ENCODE results near the gene ZNF785. TPM values are rescaled to one million over a fixed set of nuclear protein-coding genes. Genes with fewer than 3 reads are reported as not detected.

Gene ZNF785
- total and polyA plus RNA-seq, 2 of the 13 experiments (the other 11 are each of a cell fraction or from before 2014, with no cell fraction given) = 0.01 TPM; not detected in 1

DNA sequence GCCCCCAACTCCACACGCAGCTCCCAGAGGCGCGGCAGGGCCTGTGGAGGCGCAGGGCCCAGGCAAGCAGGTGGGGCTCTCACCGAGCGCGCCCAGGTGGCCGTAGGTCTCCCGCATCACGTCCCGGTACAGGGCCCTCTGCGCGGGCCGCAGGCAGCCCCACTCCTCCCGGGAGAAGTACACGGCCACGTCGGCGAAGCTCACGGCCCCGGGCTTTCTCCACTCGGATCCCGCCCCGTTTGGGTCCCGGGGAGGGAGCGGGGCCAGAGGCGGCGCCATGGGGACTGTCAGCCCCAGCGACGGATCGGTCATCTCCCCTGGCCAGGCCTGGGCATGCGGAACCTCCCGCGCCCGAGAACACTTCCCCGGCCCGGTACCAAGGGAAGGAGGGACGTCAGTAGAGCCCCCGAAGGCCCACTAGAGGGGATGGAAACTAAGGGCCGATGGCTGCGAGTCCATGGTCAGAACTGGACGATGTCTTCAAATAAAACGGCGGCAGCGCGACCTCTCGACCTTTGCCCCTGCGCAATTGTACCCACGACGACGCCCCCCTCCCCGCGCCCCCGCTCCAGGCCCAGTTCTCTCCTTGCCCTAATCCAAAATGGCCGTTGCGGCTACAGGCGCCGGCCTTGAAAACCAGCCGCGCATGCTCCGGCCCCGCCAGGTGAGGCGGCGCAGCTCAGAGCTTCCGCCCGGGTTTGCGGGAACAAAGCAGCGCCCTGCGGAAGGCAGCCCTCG lies 51.0 kb downstream of the ZNF785 start, which contains the start of gene ZNF747 (continued):
- TF ChIP-seq ZNF160 (CRISPR knock-in tag; IDR thresholded peaks at IDR 0.05) (peak; percentile 36; the same call in 1 of the 2 replicates), ZNF383 (CRISPR knock-in tag; IDR thresholded peaks at IDR 0.05; ENCODE audit: borderline replicate concordance) (no peak), GPN1 (CRISPR knock-in tag; IDR thresholded peaks at IDR 0.05; ENCODE audit: borderline replicate concordance) (no peak), ZBTB20 (CRISPR knock-in tag; IDR thresholded peaks at IDR 0.05; ENCODE audit: borderline replicate concordance, low read depth) (no peak; the same call in 1 of the 2 replicates), ZNF224 (CRISPR knock-in tag; IDR thresholded peaks at IDR 0.05) (peak; percentile 83; the same call in 1 of the 2 replicates), FOSL2 (CRISPR knock-in tag; IDR thresholded peaks at IDR 0.05) (peak; percentile 69), PHF5A (CRISPR knock-in tag; IDR thresholded peaks at IDR 0.05; ENCODE audit: low read depth, unreplicated experiment) (no peak), RFX1 (IDR thresholded peaks at IDR 0.05) (no peak), FOXA3 (CRISPR knock-in tag; IDR thresholded peaks at IDR 0.05) (peak; percentile 43), CREB1 (IDR thresholded peaks at IDR 0.05) (peak; percentile 69), CREB1 (CRISPR knock-in tag; IDR thresholded peaks at IDR 0.05) (peak; percentile 91), TBL1XR1 (IDR thresholded peaks at IDR 0.05; ENCODE audit: borderline replicate concordance, low read length, partially characterized antibody) (peak; percentile 65), DNMT1 (CRISPR knock-in tag; IDR thresholded peaks at IDR 0.05) (peak; percentile 84; the same call in 1 of the 2 replicates), ZNF20 (CRISPR knock-in tag; IDR thresholded peaks at IDR 0.05) (no peak)
- TF ChIP-seq, protein P1, sequence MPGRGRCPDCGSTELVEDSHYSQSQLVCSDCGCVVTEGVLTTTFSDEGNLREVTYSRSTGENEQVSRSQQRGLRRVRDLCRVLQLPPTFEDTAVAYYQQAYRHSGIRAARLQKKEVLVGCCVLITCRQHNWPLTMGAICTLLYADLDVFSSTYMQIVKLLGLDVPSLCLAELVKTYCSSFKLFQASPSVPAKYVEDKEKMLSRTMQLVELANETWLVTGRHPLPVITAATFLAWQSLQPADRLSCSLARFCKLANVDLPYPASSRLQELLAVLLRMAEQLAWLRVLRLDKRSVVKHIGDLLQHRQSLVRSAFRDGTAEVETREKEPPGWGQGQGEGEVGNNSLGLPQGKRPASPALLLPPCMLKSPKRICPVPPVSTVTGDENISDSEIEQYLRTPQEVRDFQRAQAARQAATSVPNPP (CRISPR knock-in tag; IDR thresholded peaks at IDR 0.05) = peak; percentile 93; the same call in 1 of the 2 replicates
- TF ChIP-seq, protein P2, sequence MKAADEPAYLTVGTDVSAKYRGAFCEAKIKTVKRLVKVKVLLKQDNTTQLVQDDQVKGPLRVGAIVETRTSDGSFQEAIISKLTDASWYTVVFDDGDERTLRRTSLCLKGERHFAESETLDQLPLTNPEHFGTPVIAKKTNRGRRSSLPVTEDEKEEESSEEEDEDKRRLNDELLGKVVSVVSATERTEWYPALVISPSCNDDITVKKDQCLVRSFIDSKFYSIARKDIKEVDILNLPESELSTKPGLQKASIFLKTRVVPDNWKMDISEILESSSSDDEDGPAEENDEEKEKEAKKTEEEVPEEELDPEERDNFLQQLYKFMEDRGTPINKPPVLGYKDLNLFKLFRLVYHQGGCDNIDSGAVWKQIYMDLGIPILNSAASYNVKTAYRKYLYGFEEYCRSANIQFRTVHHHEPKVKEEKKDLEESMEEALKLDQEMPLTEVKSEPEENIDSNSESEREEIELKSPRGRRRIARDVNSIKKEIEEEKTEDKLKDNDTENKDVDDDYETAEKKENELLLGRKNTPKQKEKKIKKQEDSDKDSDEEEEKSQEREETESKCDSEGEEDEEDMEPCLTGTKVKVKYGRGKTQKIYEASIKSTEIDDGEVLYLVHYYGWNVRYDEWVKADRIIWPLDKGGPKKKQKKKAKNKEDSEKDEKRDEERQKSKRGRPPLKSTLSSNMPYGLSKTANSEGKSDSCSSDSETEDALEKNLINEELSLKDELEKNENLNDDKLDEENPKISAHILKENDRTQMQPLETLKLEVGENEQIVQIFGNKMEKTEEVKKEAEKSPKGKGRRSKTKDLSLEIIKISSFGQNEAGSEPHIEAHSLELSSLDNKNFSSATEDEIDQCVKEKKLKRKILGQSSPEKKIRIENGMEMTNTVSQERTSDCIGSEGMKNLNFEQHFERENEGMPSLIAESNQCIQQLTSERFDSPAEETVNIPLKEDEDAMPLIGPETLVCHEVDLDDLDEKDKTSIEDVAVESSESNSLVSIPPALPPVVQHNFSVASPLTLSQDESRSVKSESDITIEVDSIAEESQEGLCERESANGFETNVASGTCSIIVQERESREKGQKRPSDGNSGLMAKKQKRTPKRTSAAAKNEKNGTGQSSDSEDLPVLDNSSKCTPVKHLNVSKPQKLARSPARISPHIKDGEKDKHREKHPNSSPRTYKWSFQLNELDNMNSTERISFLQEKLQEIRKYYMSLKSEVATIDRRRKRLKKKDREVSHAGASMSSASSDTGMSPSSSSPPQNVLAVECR (CRISPR knock-in tag; IDR thresholded peaks at IDR 0.05; ENCODE audit: borderline replicate concordance) = peak; percentile 88
- TF ChIP-seq, protein P3, sequence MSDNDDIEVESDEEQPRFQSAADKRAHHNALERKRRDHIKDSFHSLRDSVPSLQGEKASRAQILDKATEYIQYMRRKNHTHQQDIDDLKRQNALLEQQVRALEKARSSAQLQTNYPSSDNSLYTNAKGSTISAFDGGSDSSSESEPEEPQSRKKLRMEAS (IDR thresholded peaks at IDR 0.05) = peak; percentile 80
- TF ChIP-seq, protein P4, sequence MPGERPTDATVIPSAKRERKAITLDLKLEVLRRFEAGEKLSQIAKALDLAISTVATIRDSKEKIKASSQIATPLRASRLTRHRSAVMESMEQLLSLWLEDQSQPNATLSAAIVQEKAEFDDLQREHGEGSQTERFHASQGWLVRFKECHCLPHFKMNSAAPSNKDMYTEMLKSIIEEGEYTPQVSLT (CRISPR knock-in tag; IDR thresholded peaks at IDR 0.05; ENCODE audit: borderline replicate concordance, low read depth) = no peak
- TF ChIP-seq, protein P5, sequence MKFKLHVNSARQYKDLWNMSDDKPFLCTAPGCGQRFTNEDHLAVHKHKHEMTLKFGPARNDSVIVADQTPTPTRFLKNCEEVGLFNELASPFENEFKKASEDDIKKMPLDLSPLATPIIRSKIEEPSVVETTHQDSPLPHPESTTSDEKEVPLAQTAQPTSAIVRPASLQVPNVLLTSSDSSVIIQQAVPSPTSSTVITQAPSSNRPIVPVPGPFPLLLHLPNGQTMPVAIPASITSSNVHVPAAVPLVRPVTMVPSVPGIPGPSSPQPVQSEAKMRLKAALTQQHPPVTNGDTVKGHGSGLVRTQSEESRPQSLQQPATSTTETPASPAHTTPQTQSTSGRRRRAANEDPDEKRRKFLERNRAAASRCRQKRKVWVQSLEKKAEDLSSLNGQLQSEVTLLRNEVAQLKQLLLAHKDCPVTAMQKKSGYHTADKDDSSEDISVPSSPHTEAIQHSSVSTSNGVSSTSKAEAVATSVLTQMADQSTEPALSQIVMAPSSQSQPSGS (CRISPR knock-in tag; IDR thresholded peaks at IDR 0.05) = peak; percentile 69
- TF ChIP-seq, protein P6, sequence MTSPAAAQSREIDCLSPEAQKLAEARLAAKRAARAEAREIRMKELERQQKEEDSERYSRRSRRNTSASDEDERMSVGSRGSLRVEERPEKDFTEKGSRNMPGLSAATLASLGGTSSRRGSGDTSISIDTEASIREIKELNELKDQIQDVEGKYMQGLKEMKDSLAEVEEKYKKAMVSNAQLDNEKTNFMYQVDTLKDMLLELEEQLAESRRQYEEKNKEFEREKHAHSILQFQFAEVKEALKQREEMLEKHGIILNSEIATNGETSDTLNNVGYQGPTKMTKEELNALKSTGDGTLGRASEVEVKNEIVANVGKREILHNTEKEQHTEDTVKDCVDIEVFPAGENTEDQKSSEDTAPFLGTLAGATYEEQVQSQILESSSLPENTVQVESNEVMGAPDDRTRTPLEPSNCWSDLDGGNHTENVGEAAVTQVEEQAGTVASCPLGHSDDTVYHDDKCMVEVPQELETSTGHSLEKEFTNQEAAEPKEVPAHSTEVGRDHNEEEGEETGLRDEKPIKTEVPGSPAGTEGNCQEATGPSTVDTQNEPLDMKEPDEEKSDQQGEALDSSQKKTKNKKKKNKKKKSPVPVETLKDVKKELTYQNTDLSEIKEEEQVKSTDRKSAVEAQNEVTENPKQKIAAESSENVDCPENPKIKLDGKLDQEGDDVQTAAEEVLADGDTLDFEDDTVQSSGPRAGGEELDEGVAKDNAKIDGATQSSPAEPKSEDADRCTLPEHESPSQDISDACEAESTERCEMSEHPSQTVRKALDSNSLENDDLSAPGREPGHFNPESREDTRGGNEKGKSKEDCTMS (CRISPR knock-in tag; conservative IDR thresholded peaks at IDR 0.05) = no peak
